Neural cell (in vitro differentiated cells): ENCODE results near the gene PSMD11.

Experiments
- CTCF ChIP-seq: fragments of 450-650 bp; IDR thresholded peaks from 2 replicates; pipeline ENCODE4 v1.5.1; 2014; ENCODE audit warnings: antibody characterized with exemption, mild to moderate bottlenecking, moderate library complexity; ENCODE audit not compliant: poor library complexity, severe bottlenecking
- EZH2 ChIP-seq: fragments of 200-600, 300-800 bp; shearing (Covaris generic), sonication (generic); IDR thresholded peaks from 2 replicates; pipeline ENCODE4 v1.6.1; 2014; ENCODE audit warnings: antibody characterized with exemption, low read length, borderline replicate concordance, mild to moderate bottlenecking; ENCODE audit not compliant: insufficient read depth, poor library complexity, severe bottlenecking
- MXI1 ChIP-seq: fragments of 450-650 bp; conservative IDR thresholded peaks from 2 replicates; pipeline ENCODE4 v1.6.1; 2014; ENCODE audit warnings: antibody characterized with exemption, mild to moderate bottlenecking; ENCODE audit not compliant: poor library complexity, severe bottlenecking
- POLR2AphosphoS5 ChIP-seq: IDR thresholded peaks from 2 replicates; pipeline ENCODE4 v1.6.1; 2012
- RAD21 ChIP-seq: fragments of 450-650 bp; conservative IDR thresholded peaks from 2 replicates; pipeline ENCODE4 v1.6.1; 2014; ENCODE audit warnings: antibody characterized with exemption, mild to moderate bottlenecking, moderate library complexity
- TAF1 ChIP-seq: IDR thresholded peaks from 2 replicates; pipeline ENCODE4 v1.6.1; 2012; ENCODE audit warnings: low read depth

- no peak for TF ChIP-seq TAF1
- TF ChIP-seq POLR2AphosphoS5, result no peak
- no peak for TF ChIP-seq CTCF
- TF ChIP-seq MXI1, result no peak
- TF ChIP-seq RAD21, result no peak
- TF ChIP-seq EZH2, result no peak
Measured at GRCh38 chr17:32479074-32479617, 34.8 kb downstream of the PSMD11 start.
